Measurements from ENCODE around the gene SNRPF.

SNRPF gene

GRCh38 chr12:95870897-95871296, 12.1 kb downstream of the SNRPF start:
- no peaks in the 10 kb centered on the region for H3K36me3 ChIP-seq (ENCODE audit: control insufficient read depth, insufficient read depth, low read length)
- no peak overlapping the region for H3K9ac ChIP-seq
- no peaks in the 10 kb centered on the region for H3K9me3 ChIP-seq (ENCODE audit: control insufficient read depth, low read length)
- H3K4me1 ChIP-seq = no peaks in the 10 kb centered on the region
- no peak overlapping the region for H3K4me3 ChIP-seq (ENCODE audit: low read depth, low read length)
- H3K27ac ChIP-seq = no peak overlapping the region
- no peak overlapping the region for H3K4me2 ChIP-seq (ENCODE audit: low read length)
- H3K79me2 ChIP-seq = no peaks in the 10 kb centered on the region
- TF ChIP-seq, protein P1, sequence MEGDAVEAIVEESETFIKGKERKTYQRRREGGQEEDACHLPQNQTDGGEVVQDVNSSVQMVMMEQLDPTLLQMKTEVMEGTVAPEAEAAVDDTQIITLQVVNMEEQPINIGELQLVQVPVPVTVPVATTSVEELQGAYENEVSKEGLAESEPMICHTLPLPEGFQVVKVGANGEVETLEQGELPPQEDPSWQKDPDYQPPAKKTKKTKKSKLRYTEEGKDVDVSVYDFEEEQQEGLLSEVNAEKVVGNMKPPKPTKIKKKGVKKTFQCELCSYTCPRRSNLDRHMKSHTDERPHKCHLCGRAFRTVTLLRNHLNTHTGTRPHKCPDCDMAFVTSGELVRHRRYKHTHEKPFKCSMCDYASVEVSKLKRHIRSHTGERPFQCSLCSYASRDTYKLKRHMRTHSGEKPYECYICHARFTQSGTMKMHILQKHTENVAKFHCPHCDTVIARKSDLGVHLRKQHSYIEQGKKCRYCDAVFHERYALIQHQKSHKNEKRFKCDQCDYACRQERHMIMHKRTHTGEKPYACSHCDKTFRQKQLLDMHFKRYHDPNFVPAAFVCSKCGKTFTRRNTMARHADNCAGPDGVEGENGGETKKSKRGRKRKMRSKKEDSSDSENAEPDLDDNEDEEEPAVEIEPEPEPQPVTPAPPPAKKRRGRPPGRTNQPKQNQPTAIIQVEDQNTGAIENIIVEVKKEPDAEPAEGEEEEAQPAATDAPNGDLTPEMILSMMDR (IDR thresholded peaks at IDR 0.05) = no peak
- no peak overlapping the region for H2AFZ ChIP-seq
- H3K27me3 ChIP-seq (ENCODE audit: control insufficient read depth, insufficient read depth, low read length) = no peaks in the 10 kb centered on the region

DNA sequence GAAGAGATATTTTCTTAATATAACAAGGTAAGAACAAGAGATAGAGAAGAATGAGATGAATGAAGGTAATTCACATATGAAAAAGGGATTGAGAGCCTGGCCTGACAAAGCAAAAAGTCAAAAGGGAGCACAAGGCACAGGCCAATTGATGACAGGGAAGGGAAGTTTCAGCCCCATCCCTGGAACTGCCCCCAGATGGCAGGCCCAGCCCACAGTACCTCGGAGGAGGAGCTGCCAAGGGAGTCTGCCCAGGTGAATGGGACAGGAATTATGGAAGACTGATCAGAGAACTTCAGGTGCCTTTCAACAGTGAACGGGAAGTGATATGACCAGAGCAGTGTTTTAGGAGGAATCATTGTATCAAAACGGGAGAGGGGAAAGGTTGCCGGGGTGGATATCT, 15.7 kb downstream of the SNRPF start:
- Histone ChIP-seq H3K79me2 (no peaks in the 10 kb centered on the region), H3K4me2 (ENCODE audit: low read length) (no peak overlapping the region), H3K9ac (no peak overlapping the region), H3K27me3 (ENCODE audit: control insufficient read depth, insufficient read depth, low read length) (no peaks in the 10 kb centered on the region), H2AFZ (no peak overlapping the region), H3K9me3 (ENCODE audit: control insufficient read depth, low read length) (no peaks in the 10 kb centered on the region), H3K27ac (no peak overlapping the region), H3K4me1 (no peaks in the 10 kb centered on the region), H3K36me3 (ENCODE audit: control insufficient read depth, insufficient read depth, low read length) (no peaks in the 10 kb centered on the region), H3K4me3 (ENCODE audit: low read depth, low read length) (no peak overlapping the region)
- TF ChIP-seq, protein P1 (IDR thresholded peaks at IDR 0.05) = no peak

GRCh38 chr12:95877622-95878021, 18.9 kb downstream of the SNRPF start:
- H3K27me3 ChIP-seq (ENCODE audit: control insufficient read depth, insufficient read depth, low read length) = peaks cover 3% of the 10 kb centered on the region
- TF ChIP-seq, protein P1 (IDR thresholded peaks at IDR 0.05) = no peak
- H3K27ac ChIP-seq = no peak overlapping the region
- H3K36me3 ChIP-seq (ENCODE audit: control insufficient read depth, insufficient read depth, low read length) = no peaks in the 10 kb centered on the region
- H3K9ac ChIP-seq = no peak overlapping the region
- no peak overlapping the region for H2AFZ ChIP-seq
- no peaks in the 10 kb centered on the region for H3K79me2 ChIP-seq
- no peaks in the 10 kb centered on the region for H3K9me3 ChIP-seq (ENCODE audit: control insufficient read depth, low read length)
- no peaks in the 10 kb centered on the region for H3K4me1 ChIP-seq
- no peak overlapping the region for H3K4me3 ChIP-seq (ENCODE audit: low read depth, low read length)
- no peak overlapping the region for H3K4me2 ChIP-seq (ENCODE audit: low read length)

GRCh38 chr12:95880895-95881294, 22.1 kb downstream of the SNRPF start:
- Histone ChIP-seq H3K79me2 (no peaks in the 10 kb centered on the region), H3K9ac (no peak overlapping the region), H2AFZ (no peak overlapping the region), H3K4me3 (ENCODE audit: low read depth, low read length) (no peak overlapping the region), H3K9me3 (ENCODE audit: control insufficient read depth, low read length) (no peaks in the 10 kb centered on the region), H3K36me3 (ENCODE audit: control insufficient read depth, insufficient read depth, low read length) (no peaks in the 10 kb centered on the region), H3K27me3 (ENCODE audit: control insufficient read depth, insufficient read depth, low read length) (peaks cover 3% of the 10 kb centered on the region), H3K27ac (no peak overlapping the region), H3K4me2 (ENCODE audit: low read length) (no peak overlapping the region), H3K4me1 (no peaks in the 10 kb centered on the region)
- TF ChIP-seq, protein P1 (IDR thresholded peaks at IDR 0.05) = no peak

- Histone ChIP-seq H3K9me3 (ENCODE audit: control insufficient read depth, low read length) (no peaks in the 10 kb centered on the region), H2AFZ (no peak overlapping the region), H3K4me3 (ENCODE audit: low read depth, low read length) (no peak overlapping the region), H3K27ac (no peak overlapping the region), H3K4me2 (ENCODE audit: low read length) (no peak overlapping the region), H3K79me2 (no peaks in the 10 kb centered on the region), H3K4me1 (no peaks in the 10 kb centered on the region), H3K36me3 (ENCODE audit: control insufficient read depth, insufficient read depth, low read length) (no peaks in the 10 kb centered on the region), H3K27me3 (ENCODE audit: control insufficient read depth, insufficient read depth, low read length) (peaks cover 3% of the 10 kb centered on the region), H3K9ac (no peak overlapping the region)
- TF ChIP-seq, protein P1 (IDR thresholded peaks at IDR 0.05) = no peak
Measured at GRCh38 chr12:95881331-95881955, 22.7 kb downstream of the SNRPF start.

Measured in parathyroid adenoma (tissue), 2 donors.